AG09319 (cell line): Measurements from ENCODE around the gene LIMK2.

Experiments used
- DNase-seq: peaks from one replicate; pipeline ENCODE4 v3.0.0-alpha.2; 2010; ENCODE audit warnings: low read depth; ENCODE audit errors: extremely low read depth
- TF ChIP-seq, protein P1 (sequence below): IDR thresholded peaks from 2 replicates; pipeline ENCODE4 v1.5.1; 2011; ENCODE audit warnings: low read depth, mild to moderate bottlenecking, inconsistent platforms, low read length, moderate library complexity

Gene LIMK2

GRCh38 chr22:31278626-31279326, 66.7 kb downstream of the LIMK2 start:
- TF ChIP-seq, protein P1, sequence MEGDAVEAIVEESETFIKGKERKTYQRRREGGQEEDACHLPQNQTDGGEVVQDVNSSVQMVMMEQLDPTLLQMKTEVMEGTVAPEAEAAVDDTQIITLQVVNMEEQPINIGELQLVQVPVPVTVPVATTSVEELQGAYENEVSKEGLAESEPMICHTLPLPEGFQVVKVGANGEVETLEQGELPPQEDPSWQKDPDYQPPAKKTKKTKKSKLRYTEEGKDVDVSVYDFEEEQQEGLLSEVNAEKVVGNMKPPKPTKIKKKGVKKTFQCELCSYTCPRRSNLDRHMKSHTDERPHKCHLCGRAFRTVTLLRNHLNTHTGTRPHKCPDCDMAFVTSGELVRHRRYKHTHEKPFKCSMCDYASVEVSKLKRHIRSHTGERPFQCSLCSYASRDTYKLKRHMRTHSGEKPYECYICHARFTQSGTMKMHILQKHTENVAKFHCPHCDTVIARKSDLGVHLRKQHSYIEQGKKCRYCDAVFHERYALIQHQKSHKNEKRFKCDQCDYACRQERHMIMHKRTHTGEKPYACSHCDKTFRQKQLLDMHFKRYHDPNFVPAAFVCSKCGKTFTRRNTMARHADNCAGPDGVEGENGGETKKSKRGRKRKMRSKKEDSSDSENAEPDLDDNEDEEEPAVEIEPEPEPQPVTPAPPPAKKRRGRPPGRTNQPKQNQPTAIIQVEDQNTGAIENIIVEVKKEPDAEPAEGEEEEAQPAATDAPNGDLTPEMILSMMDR, result no peak
- no peak for DNase-seq

- TF ChIP-seq, protein P1, result no peak
- DNase-seq, result no peak
Observed at GRCh38 chr22:31279327-31279669, 67.2 kb downstream of the LIMK2 start.

DNA sequence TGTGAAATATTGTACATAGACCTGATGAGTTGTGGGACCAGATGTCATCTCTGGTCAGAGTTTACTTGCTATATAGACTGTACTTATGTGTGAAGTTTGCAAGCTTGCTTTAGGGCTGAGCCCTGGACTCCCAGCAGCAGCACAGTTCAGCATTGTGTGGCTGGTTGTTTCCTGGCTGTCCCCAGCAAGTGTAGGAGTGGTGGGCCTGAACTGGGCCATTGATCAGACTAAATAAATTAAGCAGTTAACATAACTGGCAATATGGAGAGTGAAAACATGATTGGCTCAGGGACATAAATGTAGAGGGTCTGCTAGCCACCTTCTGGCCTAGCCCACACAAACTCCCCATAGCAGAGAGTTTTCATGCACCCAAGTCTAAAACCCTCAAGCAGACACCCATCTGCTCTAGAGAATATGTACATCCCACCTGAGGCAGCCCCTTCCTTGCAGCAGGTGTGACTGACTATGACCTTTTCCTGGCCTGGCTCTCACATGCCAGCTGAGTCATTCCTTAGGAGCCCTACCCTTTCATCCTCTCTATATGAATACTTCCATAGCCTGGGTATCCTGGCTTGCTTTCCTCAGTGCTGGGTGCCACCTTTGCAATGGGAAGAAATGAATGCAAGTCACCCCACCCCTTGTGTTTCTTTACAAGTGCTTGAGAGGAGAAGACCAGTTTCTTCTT, 67.9 kb downstream of the LIMK2 start:
- no peak for DNase-seq
- TF ChIP-seq, protein P1, result no peak

DNA sequence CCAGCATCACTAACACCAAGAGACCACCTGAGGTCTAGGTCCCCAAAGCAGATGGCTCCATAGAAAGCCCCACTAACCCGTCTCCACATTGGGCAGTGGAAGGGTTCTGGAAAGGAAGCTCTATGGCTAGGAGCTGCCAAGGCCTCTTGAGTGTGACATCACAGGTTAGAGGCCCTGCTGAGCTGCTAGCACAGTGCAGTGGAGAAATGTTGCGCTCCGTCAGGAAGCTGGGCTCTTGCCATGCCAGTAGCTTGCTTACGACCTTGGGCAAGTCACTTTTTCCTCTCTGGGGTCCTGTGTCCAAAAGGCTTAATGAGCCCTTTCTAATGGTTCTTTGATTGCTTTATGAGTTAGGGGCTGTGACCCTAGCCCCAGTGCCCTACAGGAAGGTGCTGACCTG, 69.6 kb downstream of the LIMK2 start:
- DNase-seq, result no peak
- TF ChIP-seq, protein P1, result no peak

DNA sequence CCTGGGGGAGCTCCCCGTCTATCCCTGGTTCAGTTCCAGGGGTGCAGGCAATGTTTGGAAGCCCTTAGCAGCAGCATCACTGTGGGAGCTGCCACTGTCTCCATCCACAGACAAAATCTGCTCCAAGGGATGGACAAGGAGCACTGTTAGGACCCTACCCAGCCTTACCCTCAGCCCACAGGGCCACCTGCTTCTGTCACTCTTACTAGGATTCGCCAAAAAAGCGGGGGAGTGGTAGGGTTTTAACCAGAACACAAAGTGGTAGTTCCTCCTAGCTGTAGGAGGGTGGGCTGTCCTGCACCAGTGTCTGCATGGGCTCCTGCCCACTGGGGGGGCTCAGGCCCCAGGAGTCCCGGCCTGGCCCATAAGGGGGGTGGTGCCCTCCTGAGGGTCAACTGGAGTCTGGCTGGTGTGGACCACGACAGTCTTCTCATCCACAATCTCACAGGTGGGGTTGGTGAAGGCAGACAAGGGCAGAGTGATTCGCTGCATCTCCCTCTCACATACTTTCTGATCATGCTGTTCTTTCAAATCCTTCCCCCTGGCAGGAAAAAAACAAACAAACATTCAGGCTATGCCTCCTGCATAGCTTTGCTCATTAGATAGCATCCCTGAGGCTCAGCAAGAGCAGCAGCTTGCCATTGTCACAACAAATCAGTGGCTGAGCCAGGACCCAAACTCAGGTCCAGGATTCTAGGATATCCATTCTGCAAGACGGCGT, 70.8 kb downstream of the LIMK2 start:
- DNase-seq, result no peak
- TF ChIP-seq, protein P1, result no peak

GRCh38 chr22:31284281-31285155, 72.4 kb downstream of the LIMK2 start:
- TF ChIP-seq, protein P1, result no peak

More at GRCh38 chr22:31284281-31285155, 72.4 kb downstream of the LIMK2 start:
- no peak for DNase-seq
